Activated CD4-positive, alpha-beta T cell treated with anti-CD3 and anti-CD28 coated beads, Interleukin-2, amount 50 U/mL, for 4 hours (primary cell): ENCODE measurements around the gene PHKG1.
"Not testable (repeated sequence)": the region's sequence is repeated elsewhere in the genome, so short reads cannot be mapped to it uniquely, and the experiment has no call there.

Experiments
- DNase-seq, 2 experiments: peaks; one replicate each; pipeline ENCODE4 v3.0.0-alpha.2; 2020

The PHKG1 gene

GRCh38 chr7:56033671-56034432, 58.9 kb downstream of the PHKG1 start:
- peak; percentile 56 to 61 for DNase-seq

- DNase-seq, result not testable (repeated sequence)
These were observed 60.2 kb downstream of the PHKG1 start for GRCh38 chr7:56032578-56032977.

GRCh38 chr7:56031556-56031955, 61.2 kb downstream of the PHKG1 start:
- DNase-seq, result not testable (repeated sequence)

- DNase-seq, result no peak
These were observed 62.4 kb downstream of the PHKG1 start for GRCh38 chr7:56030340-56030739.
